ENCODE data around the gene PSMC6.
A peak's percentile ranks its signal among the peaks of the same experiment; 100 is the strongest.
"Not testable (repeated sequence)": the region's sequence is repeated elsewhere in the genome, so short reads cannot be mapped to it uniquely, and the experiment has no call there.

The PSMC6 gene

DNA sequence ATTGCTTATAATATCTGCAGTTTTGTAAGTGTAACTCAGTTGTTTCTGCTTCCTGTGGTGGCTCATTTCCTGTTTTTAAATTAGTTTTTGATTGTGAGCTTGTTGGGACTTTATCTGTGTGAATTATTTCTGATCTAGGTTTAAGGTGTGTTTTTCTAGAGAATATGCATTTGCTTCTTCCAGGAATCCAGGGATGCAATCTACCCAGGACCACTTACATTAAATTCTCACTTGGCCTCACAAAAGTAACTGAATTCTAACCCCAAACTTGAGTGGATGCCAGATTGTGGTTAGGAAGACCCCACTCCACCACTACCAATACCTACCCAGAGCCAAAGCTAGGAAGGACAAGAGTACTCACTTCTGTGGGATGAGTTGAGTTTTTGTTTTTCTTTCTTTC is 34.9 kb downstream of the PSMC6 start:
- H3K4me3 ChIP-seq (ENCODE audit: low read length) = no peak overlapping the region
- no peak for DNase-seq (ENCODE audit: low read depth)
- TF ChIP-seq, protein P1, sequence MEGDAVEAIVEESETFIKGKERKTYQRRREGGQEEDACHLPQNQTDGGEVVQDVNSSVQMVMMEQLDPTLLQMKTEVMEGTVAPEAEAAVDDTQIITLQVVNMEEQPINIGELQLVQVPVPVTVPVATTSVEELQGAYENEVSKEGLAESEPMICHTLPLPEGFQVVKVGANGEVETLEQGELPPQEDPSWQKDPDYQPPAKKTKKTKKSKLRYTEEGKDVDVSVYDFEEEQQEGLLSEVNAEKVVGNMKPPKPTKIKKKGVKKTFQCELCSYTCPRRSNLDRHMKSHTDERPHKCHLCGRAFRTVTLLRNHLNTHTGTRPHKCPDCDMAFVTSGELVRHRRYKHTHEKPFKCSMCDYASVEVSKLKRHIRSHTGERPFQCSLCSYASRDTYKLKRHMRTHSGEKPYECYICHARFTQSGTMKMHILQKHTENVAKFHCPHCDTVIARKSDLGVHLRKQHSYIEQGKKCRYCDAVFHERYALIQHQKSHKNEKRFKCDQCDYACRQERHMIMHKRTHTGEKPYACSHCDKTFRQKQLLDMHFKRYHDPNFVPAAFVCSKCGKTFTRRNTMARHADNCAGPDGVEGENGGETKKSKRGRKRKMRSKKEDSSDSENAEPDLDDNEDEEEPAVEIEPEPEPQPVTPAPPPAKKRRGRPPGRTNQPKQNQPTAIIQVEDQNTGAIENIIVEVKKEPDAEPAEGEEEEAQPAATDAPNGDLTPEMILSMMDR (IDR thresholded peaks at IDR 0.05; ENCODE audit: insufficient read depth, low read depth, low read length, missing control alignments) = no peak

DNA sequence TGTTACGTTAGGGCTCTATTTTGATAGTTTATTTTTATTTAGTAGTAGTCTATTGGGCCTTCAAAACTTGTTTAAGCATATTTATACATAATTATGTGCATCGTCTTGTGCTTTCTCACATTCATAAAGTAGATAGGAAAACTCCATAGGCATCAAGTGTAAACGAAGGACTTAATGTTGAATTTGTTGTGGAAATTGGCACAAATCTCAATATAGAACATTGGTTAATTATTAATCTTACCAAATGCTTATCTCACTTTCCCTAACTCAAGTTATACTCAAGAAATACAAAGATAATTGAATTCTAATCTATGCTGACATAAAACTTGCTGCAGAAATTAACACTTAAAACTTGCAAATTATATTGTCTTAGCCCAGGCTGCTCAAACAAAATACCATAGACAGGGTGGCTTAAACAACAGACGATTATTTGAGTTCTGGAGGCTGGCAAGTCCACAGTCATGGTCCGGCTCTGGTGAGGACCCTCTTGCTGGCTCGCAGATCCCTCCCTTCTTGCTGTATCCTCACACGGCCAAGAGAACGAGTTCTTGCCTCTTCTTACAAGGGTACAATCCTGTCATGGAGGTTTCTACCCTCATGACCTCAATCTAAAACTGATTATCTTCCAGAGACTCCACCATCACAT is 41.8 kb downstream of the PSMC6 start:
- DNase-seq (ENCODE audit: low read depth) = no peak
- TF ChIP-seq, protein P1 (IDR thresholded peaks at IDR 0.05; ENCODE audit: insufficient read depth, low read depth, low read length, missing control alignments) = no peak
- H3K4me3 ChIP-seq (ENCODE audit: low read length) = no peak overlapping the region

DNA sequence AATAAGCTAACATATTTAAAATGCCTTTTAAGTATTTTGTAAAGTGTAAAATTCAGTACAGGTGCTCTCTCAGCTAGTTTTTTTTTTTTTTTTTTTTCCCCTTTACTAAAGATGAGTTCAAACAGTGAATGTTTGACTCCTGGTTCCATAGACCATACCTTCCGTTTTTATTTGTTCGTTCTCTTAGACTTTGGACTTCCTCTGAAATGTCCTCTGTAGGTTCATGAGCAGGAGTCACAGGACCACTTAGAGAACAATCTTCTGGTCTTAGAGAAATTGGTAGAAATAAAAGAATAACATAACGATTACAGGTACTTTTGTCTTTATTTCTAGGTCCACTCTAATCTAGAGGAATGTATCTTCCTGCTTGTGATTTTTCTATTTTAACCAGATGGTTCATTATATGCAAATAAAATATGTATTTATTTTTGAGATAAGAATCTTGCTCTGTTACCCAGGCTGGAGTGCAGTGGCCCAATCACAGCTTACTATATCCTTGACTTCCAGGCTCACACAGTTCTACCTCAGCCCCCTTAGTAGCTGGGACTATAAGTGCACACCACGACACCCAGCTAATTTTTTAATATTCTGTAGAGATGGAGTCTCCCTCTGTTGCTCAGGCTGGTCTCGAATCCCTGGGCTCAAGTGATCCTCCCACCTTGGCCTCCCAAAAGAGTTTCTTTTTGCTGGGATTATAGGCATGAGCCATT is 48.8 kb downstream of the PSMC6 start:
- no peak for DNase-seq (ENCODE audit: low read depth)

DNA sequence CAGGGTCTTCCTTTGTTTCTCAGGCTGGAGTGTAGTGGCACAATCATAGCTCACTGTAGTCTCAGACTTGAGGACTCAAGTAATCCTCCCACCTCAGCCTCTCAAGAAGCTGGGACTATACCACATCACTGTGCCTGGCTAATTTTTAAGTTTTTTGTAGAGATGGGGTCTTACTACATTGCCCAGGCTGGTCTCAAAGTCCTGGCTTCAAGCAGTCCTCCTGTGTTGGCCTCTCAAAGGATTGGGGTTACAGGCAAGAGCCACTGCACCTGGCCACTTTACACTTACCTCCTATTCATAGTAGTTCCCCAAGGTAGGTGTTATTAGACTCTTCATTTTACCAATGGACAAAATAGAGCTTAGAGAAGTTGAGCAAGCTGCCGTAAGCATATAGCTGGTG is 52.1 kb downstream of the PSMC6 start:
- no peak for DNase-seq (ENCODE audit: low read depth)
- TF ChIP-seq, protein P1 (IDR thresholded peaks at IDR 0.05; ENCODE audit: insufficient read depth, low read depth, low read length, missing control alignments) = no peak
- no peak overlapping the region for H3K4me3 ChIP-seq (ENCODE audit: low read length)

More for the DNA sequence above, 48.8 kb downstream of the PSMC6 start:
- H3K4me3 ChIP-seq (ENCODE audit: low read length) = no peak overlapping the region
- TF ChIP-seq, protein P1 (IDR thresholded peaks at IDR 0.05; ENCODE audit: insufficient read depth, low read depth, low read length, missing control alignments) = no peak

DNA sequence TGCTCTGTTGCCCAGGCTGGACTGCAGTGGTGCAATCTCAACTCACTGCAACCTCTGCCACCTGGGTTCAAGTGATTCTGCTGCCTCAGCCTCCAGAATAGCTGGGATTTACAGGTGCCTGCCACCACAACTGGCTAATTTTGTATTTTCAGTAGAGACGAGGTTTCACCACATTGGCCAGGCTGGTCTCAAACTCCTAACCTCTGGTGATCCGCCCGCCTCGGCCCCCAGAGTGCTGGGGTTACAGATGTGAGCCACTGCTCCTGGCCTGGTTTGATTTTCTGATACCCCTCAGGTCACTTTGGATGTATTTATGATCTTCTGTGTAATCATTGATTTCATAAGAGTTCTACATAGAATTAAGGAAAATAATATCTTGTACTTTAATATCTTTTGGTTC is 55.9 kb downstream of the PSMC6 start:
- not testable (repeated sequence) for H3K4me3 ChIP-seq (ENCODE audit: low read length); DNase-seq (ENCODE audit: low read depth)

DNA sequence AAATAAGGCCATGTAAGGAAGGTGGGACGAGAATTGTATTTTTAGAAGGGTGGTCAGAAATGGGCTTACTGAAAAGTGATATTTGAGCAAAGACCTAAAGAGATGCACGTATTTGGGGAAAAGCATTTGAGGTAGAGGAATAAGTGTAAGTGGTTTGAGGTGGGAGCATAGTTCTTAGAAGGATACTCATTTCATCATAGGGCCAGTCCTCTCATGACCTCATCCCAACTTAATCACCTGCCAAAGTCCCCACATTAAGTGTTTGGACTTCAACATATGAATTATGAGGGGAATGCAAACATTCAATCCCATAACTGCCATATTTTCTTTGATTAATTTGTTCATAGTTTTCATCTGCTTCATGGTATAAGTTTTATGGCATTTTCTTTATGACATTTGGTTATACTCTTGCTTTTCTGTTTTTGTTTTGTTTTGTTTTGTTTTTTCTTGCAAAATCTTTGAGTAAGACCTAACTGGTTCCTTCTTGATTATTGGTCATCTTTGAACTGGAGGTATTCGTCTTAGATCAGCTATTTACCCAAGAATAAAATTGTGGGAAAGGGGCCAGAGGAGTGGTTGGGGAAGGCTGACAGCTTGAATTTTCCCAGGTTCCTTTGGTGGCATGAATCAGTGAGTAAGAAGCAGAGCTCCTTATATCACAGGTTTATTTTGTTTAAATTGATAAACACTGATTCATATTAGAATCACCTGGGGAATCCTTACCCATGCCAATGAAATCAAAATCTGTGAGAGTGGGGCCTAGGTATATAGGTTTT is 60.2 kb downstream of the PSMC6 start:
- TF ChIP-seq, protein P1 (IDR thresholded peaks at IDR 0.05; ENCODE audit: insufficient read depth, low read depth, low read length, missing control alignments) = no peak
- no peak overlapping the region for H3K4me3 ChIP-seq (ENCODE audit: low read length)
- DNase-seq (ENCODE audit: low read depth) = peak; percentile 36

DNA sequence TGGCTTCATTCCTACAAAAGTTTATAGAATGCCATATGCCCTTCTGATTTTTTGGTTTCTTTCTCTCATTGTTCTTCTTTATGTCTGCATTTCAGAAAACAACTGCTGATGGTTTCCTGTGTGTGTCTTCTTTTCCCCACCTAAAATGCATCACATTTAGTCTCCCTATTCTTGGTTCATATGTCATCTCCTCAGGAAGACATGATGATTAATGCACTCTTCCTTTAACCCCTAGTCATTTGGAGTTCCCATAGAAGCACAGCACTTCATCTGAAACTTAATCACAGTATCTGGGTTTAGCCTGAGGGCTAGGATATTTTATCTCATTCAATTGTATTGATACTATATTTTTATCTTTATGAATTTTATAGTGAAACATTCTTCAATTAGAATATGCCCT is 62.9 kb downstream of the PSMC6 start:
- DNase-seq (ENCODE audit: low read depth) = peak; percentile 19
- H3K4me3 ChIP-seq (ENCODE audit: low read length) = no peak overlapping the region
- TF ChIP-seq, protein P1 (IDR thresholded peaks at IDR 0.05; ENCODE audit: insufficient read depth, low read depth, low read length, missing control alignments) = no peak

Data from epithelial cell of esophagus (primary cell).